Esophagus (tissue), 2 donors: Measurements from ENCODE around the gene CAMK2A. TPM values are rescaled to one million over a fixed set of nuclear protein-coding genes. Genes with fewer than 3 reads are reported as not detected.

Experiments used
- H3K27ac ChIP-seq, 2 donors: one replicate each; pipeline ENCODE4 v1.5.1; 2013; ENCODE audit warnings: low read depth in 2 of 2, mild to moderate bottlenecking in 2 of 2, inconsistent platforms in 1 of 2, low read length in 1 of 2, moderate library complexity in 1 of 2
- H3K27me3 ChIP-seq, 2 donors: one replicate each; pipeline ENCODE4 v1.6.1; 2013; ENCODE audit warnings: low read length in 2 of 2, control low read depth in 1 of 2, mild to moderate bottlenecking in 1 of 2; ENCODE audit not compliant: insufficient read depth in 2 of 2, control insufficient read depth in 1 of 2
- H3K36me3 ChIP-seq, 2 donors: one replicate each; pipeline ENCODE4 v1.6.1; 2013; ENCODE audit warnings: low read length in 1 of 2; ENCODE audit not compliant: control insufficient read depth in 2 of 2, insufficient read depth in 2 of 2
- H3K4me1 ChIP-seq, 2 donors: one replicate each; pipeline ENCODE4 v1.6.1; 2013; ENCODE audit warnings: low read length in 1 of 2; ENCODE audit not compliant: control insufficient read depth in 2 of 2, insufficient read depth in 2 of 2
- H3K4me3 ChIP-seq, 2 donors: one replicate each; pipeline ENCODE4 v1.5.1; 2013; ENCODE audit warnings: low read length in 2 of 2, mild to moderate bottlenecking in 2 of 2, low read depth in 1 of 2, moderate library complexity in 1 of 2
- H3K9me3 ChIP-seq, 2 donors: one replicate each; pipeline ENCODE4 v1.6.1; 2013; ENCODE audit warnings: mild to moderate bottlenecking in 2 of 2, low read depth in 1 of 2, low read length in 1 of 2, moderate library complexity in 1 of 2; ENCODE audit not compliant: control insufficient read depth in 2 of 2, insufficient read depth in 1 of 2
- WGBS, 2 donors: extraction: QIAGEN DNeasy Blood & Tissue Kit; methylation state at CpG; one replicate each; pipeline ENCODE4 v1.1.7; 2013; 5-methylcytosine and 5-hydroxymethylcytosine counted together
- polyA plus RNA-seq, 2 donors: library from polyadenylated mRNA; stranded (reverse); fragments of 200-250 nt; gene quantifications; one replicate each; pipeline ENCODE4 v1.2.3, GENCODE V29; 2013
- donor health status: healthy with polysubstance abuse.
- donor health status: Bipolar disorder and iron deficiency.

CAMK2A gene
- polyA plus RNA-seq, 2 donors: 0.11 to 0.24 TPM

DNA sequence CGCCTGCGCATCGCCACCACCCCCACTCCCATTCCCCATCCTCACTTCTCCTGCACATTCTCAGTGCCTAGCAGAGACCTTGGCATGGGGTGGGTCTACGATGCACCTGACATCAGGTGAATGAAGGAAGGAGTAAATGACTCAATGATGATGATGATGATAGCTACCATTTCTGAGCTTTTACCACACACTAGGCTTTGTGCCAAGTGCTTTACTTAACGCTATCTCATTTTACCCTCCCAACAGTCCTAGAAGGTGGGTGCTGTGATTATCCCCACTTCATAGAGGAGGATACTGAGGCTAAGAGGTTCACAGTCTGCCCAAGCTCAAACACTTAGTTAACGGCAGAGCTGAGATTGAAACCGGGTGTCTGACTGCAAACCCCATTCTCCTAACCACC, 27.1 kb downstream of the CAMK2A start:
- no peaks in the 10 kb centered on the region for H3K36me3 ChIP-seq
- H3K9me3 ChIP-seq: peaks cover 0 to 2% of the 10 kb centered on the region in 2 donors
- WGBS, 2 donors: 90 to 92% methylated on average over 7 of the region's 7 CpGs
- H3K27me3 ChIP-seq: no peaks in the 10 kb centered on the region
- H3K4me3 ChIP-seq: no peak overlapping the region
- peaks cover 2 to 6% of the 10 kb centered on the region in 2 donors for H3K4me1 ChIP-seq
- H3K27ac ChIP-seq: no peak overlapping the region

- peaks cover 2 to 6% of the 10 kb centered on the region in 2 donors for H3K4me1 ChIP-seq
- H3K4me3 ChIP-seq: no peak overlapping the region
- peaks cover 0 to 2% of the 10 kb centered on the region in 2 donors for H3K9me3 ChIP-seq
- H3K27ac ChIP-seq: no peak overlapping the region
- 59 to 65% methylated on average over 8 of the region's 8 CpGs for WGBS, 2 donors
- H3K27me3 ChIP-seq: no peaks in the 10 kb centered on the region
- H3K36me3 ChIP-seq: no peaks in the 10 kb centered on the region
Observed at GRCh38 chr5:150261231-150261630, 28.3 kb downstream of the CAMK2A start.

DNA sequence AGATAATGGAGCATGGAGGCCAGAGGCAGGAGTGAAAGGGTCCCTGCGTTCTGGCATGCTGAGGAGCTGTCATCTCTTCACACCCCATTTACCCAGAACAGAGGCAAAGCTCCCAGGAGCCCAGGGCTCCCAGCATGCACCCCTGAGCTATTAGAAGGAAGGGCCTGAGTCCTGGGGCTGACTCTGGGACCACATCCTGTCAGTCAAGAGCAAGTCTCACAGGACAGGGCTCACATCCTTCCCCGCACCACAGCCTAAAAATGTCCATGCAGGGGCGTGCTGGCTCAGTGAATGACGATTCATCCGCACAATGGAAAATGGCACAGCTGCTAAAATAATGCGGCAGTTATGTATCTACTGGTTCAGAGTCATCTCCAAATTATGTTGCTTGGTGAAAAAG, 31.4 kb downstream of the CAMK2A start:
- Histone ChIP-seq H3K27me3 (no peaks in the 10 kb centered on the region), H3K27ac (no peak overlapping the region), H3K9me3 (no peaks in the 10 kb centered on the region), H3K36me3 (no peaks in the 10 kb centered on the region), H3K4me3 (no peak overlapping the region), H3K4me1 (no peaks in the 10 kb centered on the region)
- 63 to 71% methylated on average over 6 of the region's 6 CpGs for WGBS, 2 donors

DNA sequence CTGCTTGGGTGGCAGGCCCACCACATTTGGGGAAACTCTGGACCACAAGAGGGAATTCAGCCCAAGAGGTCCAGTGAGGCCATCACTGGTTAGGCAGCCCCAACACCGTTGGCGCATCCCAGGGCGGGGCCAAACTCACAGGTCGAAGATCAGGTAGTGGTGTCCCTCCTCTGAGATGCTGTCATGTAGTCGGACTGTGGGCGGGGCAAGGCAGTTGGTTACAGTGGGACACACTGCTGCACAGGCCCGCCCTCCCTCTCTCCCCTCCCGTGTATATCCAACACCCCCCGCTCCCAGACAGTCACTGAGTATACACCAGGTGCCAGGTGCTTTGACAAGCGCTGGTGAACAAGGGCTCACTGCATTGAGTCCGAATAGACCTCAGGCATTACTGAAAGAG, 32.1 kb downstream of the CAMK2A start:
- Histone ChIP-seq H3K27ac (no peak overlapping the region), H3K27me3 (no peaks in the 10 kb centered on the region)
- 85 to 86% methylated on average over 11 of the region's 11 CpGs for WGBS, 2 donors

GRCh38 chr5:150256410-150257064, 33.0 kb downstream of the CAMK2A start:
- H3K36me3 ChIP-seq: no peaks in the 10 kb centered on the region
- no peak overlapping the region for H3K4me3 ChIP-seq
- no peaks in the 10 kb centered on the region for H3K9me3 ChIP-seq
- H3K27me3 ChIP-seq: no peaks in the 10 kb centered on the region
- H3K27ac ChIP-seq: no peak overlapping the region
- H3K4me1 ChIP-seq: no peaks in the 10 kb centered on the region
- 79 to 83% methylated on average over 12 of the region's 12 CpGs for WGBS, 2 donors

More for the DNA sequence above, 32.1 kb downstream of the CAMK2A start:
- Histone ChIP-seq H3K36me3 (no peaks in the 10 kb centered on the region), H3K9me3 (no peaks in the 10 kb centered on the region), H3K4me3 (no peak overlapping the region), H3K4me1 (no peaks in the 10 kb centered on the region)

DNA sequence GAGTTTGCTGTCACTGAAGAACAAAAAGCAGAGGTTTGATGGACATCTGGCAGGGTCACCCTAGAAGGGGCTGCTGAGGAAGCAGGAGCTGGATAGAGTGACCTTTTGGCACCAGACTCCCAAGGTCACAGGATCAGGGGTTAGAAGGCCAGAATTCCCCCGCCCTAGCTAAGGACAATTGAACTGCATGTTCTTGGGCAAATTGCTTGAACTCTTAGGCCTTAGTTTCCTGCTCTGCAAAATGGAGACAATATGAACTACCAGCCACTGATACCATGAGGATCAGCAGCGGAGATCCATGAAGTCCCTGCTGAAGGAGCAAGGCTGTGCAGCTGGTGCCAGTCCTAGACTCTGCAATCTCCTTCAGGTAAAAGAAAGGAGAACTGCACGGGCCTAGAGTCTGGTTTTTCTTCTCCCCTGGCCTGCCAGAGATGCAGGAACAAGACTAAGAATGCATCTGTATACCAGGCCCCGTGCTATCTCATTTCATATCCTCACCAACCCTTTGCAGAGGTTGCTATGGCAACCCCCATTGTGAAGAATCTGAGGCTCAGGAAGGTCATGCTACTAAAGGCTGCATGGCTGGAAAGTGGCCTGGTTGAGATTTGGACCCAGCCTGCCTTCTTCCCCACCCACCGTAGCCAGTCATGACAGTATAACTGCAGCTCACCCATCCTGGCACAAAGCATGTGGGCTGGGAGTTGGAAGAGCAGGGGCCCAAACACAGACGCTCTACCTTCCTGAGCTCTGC, 33.7 kb downstream of the CAMK2A start:
- 75 to 80% methylated on average over 6 of the region's 6 CpGs for WGBS, 2 donors
- Histone ChIP-seq H3K27ac (no peak overlapping the region), H3K4me1 (no peaks in the 10 kb centered on the region), H3K4me3 (no peak overlapping the region), H3K9me3 (no peaks in the 10 kb centered on the region), H3K27me3 (no peaks in the 10 kb centered on the region), H3K36me3 (no peaks in the 10 kb centered on the region)

DNA sequence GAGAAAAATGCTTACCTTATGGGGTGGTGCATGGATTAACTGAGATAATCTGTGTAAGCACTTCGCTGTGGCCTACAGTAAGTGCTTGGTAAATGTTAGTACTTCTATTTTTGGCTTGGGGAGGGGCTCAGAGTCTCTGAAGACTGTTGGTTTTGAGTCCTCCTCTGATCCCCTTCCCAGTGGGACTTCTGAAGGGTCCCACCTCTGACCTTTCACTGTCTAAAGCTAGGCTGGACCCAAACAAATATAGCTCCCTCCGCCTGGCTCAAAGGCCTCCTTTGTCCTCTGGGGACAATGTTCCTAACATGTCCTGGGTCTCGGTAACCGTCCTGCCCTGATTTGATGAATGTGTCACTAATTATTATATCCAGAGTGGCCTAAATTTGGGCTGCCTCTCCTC, 34.8 kb downstream of the CAMK2A start:
- no peak overlapping the region for H3K4me3 ChIP-seq
- no peaks in the 10 kb centered on the region for H3K36me3 ChIP-seq
- no peaks in the 10 kb centered on the region for H3K9me3 ChIP-seq
- 74 to 77% methylated on average over 4 of the region's 4 CpGs for WGBS, 2 donors
- H3K4me1 ChIP-seq: no peaks in the 10 kb centered on the region
- no peak overlapping the region for H3K27ac ChIP-seq
- no peaks in the 10 kb centered on the region for H3K27me3 ChIP-seq

DNA sequence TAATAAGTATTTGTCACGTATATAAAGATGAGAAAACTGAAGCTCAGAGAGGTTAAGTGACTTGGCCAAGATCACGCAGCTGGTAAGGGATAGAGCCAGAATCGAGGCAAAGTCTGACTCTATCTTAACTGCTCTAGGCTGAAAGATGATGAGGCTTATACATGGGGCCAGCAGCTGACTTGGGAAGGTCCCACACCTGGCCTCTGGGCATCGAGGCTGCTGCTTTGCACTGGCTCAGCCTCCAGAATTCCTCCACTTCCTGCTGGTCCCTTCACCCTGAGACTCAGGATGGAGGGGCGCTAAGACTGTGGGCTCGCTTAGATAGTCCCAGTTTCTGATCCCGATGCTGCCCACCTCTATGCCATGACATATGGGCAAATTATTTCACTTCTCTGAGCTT, 35.2 kb downstream of the CAMK2A start:
- no peaks in the 10 kb centered on the region for H3K27me3 ChIP-seq
- no peaks in the 10 kb centered on the region for H3K4me1 ChIP-seq
- no peak overlapping the region for H3K4me3 ChIP-seq
- 76% methylated on average over 7 of the region's 7 CpGs for WGBS, 2 donors
- H3K27ac ChIP-seq: no peak overlapping the region
- no peaks in the 10 kb centered on the region for H3K36me3 ChIP-seq
- H3K9me3 ChIP-seq: no peaks in the 10 kb centered on the region

DNA sequence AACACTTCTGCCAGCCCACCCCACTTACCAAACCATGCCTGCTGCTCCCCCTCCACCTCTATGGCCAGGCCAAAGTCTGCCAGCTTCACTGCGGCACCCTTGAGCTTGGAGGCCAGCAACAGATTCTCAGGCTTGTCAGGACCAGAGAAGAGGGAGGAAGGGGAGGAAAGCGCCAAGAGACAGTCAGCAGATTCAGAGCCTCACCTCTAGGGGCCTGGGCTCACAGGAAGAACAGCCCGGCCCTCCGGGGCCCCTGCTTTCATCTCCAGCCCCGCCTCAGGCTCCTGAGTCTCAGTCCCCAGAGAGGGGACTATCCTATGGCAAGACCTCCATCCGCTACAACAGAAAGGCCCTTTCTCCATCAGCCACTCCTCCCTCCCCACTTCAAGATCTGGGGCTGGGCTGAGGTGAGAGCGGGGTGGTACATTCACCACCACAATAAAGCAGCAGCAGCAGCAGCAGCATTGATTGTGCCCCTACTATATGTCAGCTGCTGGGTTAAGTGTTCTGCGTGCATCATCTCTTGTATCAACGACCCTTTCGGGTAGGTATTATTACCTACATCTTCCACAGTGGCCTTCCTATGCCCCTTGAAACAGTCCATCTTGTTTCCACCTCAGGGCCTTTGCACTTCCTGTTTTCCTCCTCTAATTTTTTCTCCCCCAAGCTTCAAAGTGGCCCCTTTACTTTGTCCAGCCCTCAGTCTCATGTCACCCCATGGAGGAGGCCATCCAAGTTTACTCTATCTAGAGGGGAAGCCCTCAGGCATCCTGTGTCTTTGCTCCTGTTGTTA, 36.0 kb downstream of the CAMK2A start:
- 90% methylated on average over 10 of the region's 10 CpGs for WGBS, 2 donors
- H3K36me3 ChIP-seq: no peaks in the 10 kb centered on the region
- H3K27ac ChIP-seq: no peak overlapping the region
- H3K27me3 ChIP-seq: no peaks in the 10 kb centered on the region
- H3K4me3 ChIP-seq: no peak overlapping the region
- H3K4me1 ChIP-seq: no peaks in the 10 kb centered on the region
- no peaks in the 10 kb centered on the region for H3K9me3 ChIP-seq
